WTC11 (cell line): Measurements from ENCODE around the gene TAF11L8.
"Not testable (repeated sequence)": the region's sequence is repeated elsewhere in the genome, so short reads cannot be mapped to it uniquely, and the experiment has no call there.

Experiments used
- ATF1 ChIP-seq: sonication (generic); formaldehyde crosslinking; IDR thresholded peaks from 2 replicates; pipeline ENCODE4 v1.8.1; 2023; ENCODE audit warnings: mild to moderate bottlenecking, moderate library complexity, missing genetic modification reagents
- CREB1 ChIP-seq: sonication (generic); formaldehyde crosslinking; IDR thresholded peaks from 2 replicates; pipeline ENCODE4 v1.8.0; 2023; ENCODE audit warnings: mild to moderate bottlenecking, missing genetic modification reagents
- ETV6 ChIP-seq: sonication (generic); formaldehyde crosslinking; IDR thresholded peaks from 2 replicates; pipeline ENCODE4 v1.8.1; 2022; ENCODE audit warnings: mild to moderate bottlenecking, missing genetic modification reagents
- FOXP1 ChIP-seq: sonication (generic); formaldehyde crosslinking; IDR thresholded peaks from 2 replicates; pipeline ENCODE4 v1.8.0; 2022; ENCODE audit warnings: missing genetic modification reagents, mild to moderate bottlenecking, moderate library complexity, borderline replicate concordance
- NR2C2 ChIP-seq: sonication (generic); formaldehyde crosslinking; IDR thresholded peaks from 2 replicates; pipeline ENCODE4 v1.8.0; 2022; ENCODE audit warnings: mild to moderate bottlenecking, missing genetic modification reagents
- TEAD4 ChIP-seq: sonication (generic); formaldehyde crosslinking; IDR thresholded peaks from 2 replicates; pipeline ENCODE4 v1.8.0; 2022; ENCODE audit warnings: mild to moderate bottlenecking, missing genetic modification reagents
- TF ChIP-seq, protein P1 (sequence below): fragments of 200-600 bp; IDR thresholded peaks from 2 replicates; pipeline ENCODE4 v1.8.0; 2022; ENCODE audit warnings: antibody characterized with exemption

DNA sequence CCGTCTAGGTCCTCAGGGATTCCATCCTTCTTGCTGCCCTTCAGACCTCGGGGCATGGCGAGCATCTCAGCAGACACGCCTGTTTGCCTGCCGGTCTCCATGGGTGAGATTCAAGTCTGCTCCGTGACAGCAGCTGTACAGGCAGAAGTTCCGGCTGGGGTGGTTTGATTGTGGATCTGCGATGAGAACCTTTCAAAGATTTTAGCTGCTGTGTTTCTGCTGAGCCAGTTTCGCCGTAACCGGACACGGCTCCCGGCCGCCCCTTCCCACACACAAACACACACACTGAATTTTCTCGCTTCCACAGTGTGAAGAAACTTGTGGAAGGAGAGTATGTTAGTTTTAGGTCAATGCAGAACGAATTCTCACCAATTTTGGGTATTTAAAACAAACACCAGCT, 5.1 kb downstream of the TAF11L8 start, which contains the start of gene TAF11L7:
- not testable (repeated sequence) for TF ChIP-seq TEAD4; ETV6 (CRISPR knock-in tag); FOXP1; ATF1 (CRISPR knock-in tag); NR2C2 (CRISPR knock-in tag); CREB1 (CRISPR knock-in tag)
- TF ChIP-seq, protein P1, sequence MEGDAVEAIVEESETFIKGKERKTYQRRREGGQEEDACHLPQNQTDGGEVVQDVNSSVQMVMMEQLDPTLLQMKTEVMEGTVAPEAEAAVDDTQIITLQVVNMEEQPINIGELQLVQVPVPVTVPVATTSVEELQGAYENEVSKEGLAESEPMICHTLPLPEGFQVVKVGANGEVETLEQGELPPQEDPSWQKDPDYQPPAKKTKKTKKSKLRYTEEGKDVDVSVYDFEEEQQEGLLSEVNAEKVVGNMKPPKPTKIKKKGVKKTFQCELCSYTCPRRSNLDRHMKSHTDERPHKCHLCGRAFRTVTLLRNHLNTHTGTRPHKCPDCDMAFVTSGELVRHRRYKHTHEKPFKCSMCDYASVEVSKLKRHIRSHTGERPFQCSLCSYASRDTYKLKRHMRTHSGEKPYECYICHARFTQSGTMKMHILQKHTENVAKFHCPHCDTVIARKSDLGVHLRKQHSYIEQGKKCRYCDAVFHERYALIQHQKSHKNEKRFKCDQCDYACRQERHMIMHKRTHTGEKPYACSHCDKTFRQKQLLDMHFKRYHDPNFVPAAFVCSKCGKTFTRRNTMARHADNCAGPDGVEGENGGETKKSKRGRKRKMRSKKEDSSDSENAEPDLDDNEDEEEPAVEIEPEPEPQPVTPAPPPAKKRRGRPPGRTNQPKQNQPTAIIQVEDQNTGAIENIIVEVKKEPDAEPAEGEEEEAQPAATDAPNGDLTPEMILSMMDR: not testable (repeated sequence)
